Neural cell (in vitro differentiated cells): ENCODE results near the gene BCKDK. TPM values are rescaled to one million over a fixed set of nuclear protein-coding genes. Genes with fewer than 3 reads are reported as not detected.

Experiments used
- H2AFZ ChIP-seq: fragments of 200-600, 300-800 bp; sonication (generic), shearing (Covaris generic); 2 replicates; pipeline ENCODE4 v1.6.0; 2014; ENCODE audit warnings: low read depth, mild to moderate bottlenecking, antibody characterized with exemption, low read length, moderate library complexity
- H3F3A ChIP-seq: fragments of 200-600 bp; shearing (Covaris generic); 2 replicates; pipeline ENCODE4 v1.6.1; 2016; ENCODE audit warnings: mild to moderate bottlenecking, moderate library complexity, mixed read lengths, antibody characterized with exemption, low read length; ENCODE audit not compliant: insufficient read depth, poor library complexity, severe bottlenecking
- H3K27ac ChIP-seq: fragments of 200-600, 300-800 bp; sonication (generic), shearing (Covaris generic); 2 replicates; pipeline ENCODE4 v1.5.1; 2014; ENCODE audit warnings: mild to moderate bottlenecking, low read length, moderate library complexity
- H3K27me3 ChIP-seq: fragments of 300-800, 200-600 bp; sonication (generic), shearing (Covaris generic); 2 replicates; pipeline ENCODE4 v1.6.0; 2014; ENCODE audit warnings: mild to moderate bottlenecking, low read depth, low read length, moderate library complexity; ENCODE audit not compliant: insufficient read depth
- H3K36me3 ChIP-seq: fragments of 300-800, 200-600 bp; sonication (generic), shearing (Covaris generic); 2 replicates; pipeline ENCODE4 v1.5.1; 2014; ENCODE audit warnings: mild to moderate bottlenecking, antibody characterized with exemption, low read length, moderate library complexity; ENCODE audit not compliant: insufficient read depth
- H3K4me2 ChIP-seq: fragments of 300-800, 200-600 bp; sonication (generic), shearing (Covaris generic); 2 replicates; pipeline ENCODE4 v1.6.0; 2014; ENCODE audit warnings: mild to moderate bottlenecking, low read length
- H3K4me3 ChIP-seq: fragments of 300-800, 200-600 bp; sonication (generic), shearing (Covaris generic); 2 replicates; pipeline ENCODE4 v1.5.1; 2014; ENCODE audit warnings: mild to moderate bottlenecking, low read length, moderate library complexity
- H3K79me2 ChIP-seq: fragments of 200-600 bp; shearing (Covaris generic); replicated peaks from 2 replicates; pipeline ENCODE4 v1.6.0; 2014; ENCODE audit warnings: mild to moderate bottlenecking, low read length, moderate library complexity; ENCODE audit not compliant: insufficient read depth
- H3K9ac ChIP-seq: fragments of 300-800, 200-600 bp; sonication (generic), shearing (Covaris generic); 2 replicates; pipeline ENCODE4 v1.6.1; 2016; ENCODE audit warnings: mild to moderate bottlenecking, low read length, mixed read lengths
- H3K9me2 ChIP-seq: fragments of 200-600 bp; shearing (Covaris generic); 2 replicates; pipeline ENCODE4 v1.6.1; 2016; ENCODE audit warnings: mild to moderate bottlenecking, low read length, mixed read lengths; ENCODE audit not compliant: insufficient read depth
- H3K9me3 ChIP-seq: fragments of 200-600, 300-800 bp; sonication (generic), shearing (Covaris generic); 2 replicates; pipeline ENCODE4 v1.6.1; 2016; ENCODE audit warnings: mild to moderate bottlenecking, mixed run types, low read length, moderate library complexity, mixed read lengths
- H4K20me1 ChIP-seq: fragments of 200-600 bp; shearing (Covaris generic); 2 replicates; pipeline ENCODE4 v1.6.1; 2016; ENCODE audit warnings: mild to moderate bottlenecking, mixed run types; ENCODE audit not compliant: insufficient read depth
- CTCF ChIP-seq: fragments of 450-650 bp; IDR thresholded peaks from 2 replicates; pipeline ENCODE4 v1.5.1; 2014; ENCODE audit warnings: antibody characterized with exemption, mild to moderate bottlenecking, moderate library complexity; ENCODE audit not compliant: poor library complexity, severe bottlenecking
- EP300 ChIP-seq: fragments of 450-650 bp; conservative IDR thresholded peaks from 2 replicates; pipeline ENCODE4 v1.6.1; 2014; ENCODE audit warnings: antibody characterized with exemption, mild to moderate bottlenecking, moderate library complexity; ENCODE audit not compliant: poor library complexity, severe bottlenecking
- EZH2 ChIP-seq: fragments of 200-600, 300-800 bp; shearing (Covaris generic), sonication (generic); IDR thresholded peaks from 2 replicates; pipeline ENCODE4 v1.6.1; 2014; ENCODE audit warnings: antibody characterized with exemption, low read length, borderline replicate concordance, mild to moderate bottlenecking; ENCODE audit not compliant: insufficient read depth, poor library complexity, severe bottlenecking
- MXI1 ChIP-seq: fragments of 450-650 bp; conservative IDR thresholded peaks from 2 replicates; pipeline ENCODE4 v1.6.1; 2014; ENCODE audit warnings: antibody characterized with exemption, mild to moderate bottlenecking; ENCODE audit not compliant: poor library complexity, severe bottlenecking
- RAD21 ChIP-seq: fragments of 450-650 bp; conservative IDR thresholded peaks from 2 replicates; pipeline ENCODE4 v1.6.1; 2014; ENCODE audit warnings: antibody characterized with exemption, mild to moderate bottlenecking, moderate library complexity
- SMC3 ChIP-seq: fragments of 450-650 bp; conservative IDR thresholded peaks from 2 replicates; pipeline ENCODE4 v1.6.1; 2014; ENCODE audit warnings: antibody characterized with exemption, mild to moderate bottlenecking, moderate library complexity; ENCODE audit not compliant: poor library complexity
- TAF1 ChIP-seq: IDR thresholded peaks from 2 replicates; pipeline ENCODE4 v1.6.1; 2012; ENCODE audit warnings: low read depth
- polyA plus RNA-seq: library from polyadenylated mRNA; depleted of rRNA; stranded (reverse); fragments of >200 nt; gene quantifications from 2 replicates; pipeline ENCODE4 v1.2.3, GENCODE V29; 2014
- TF ChIP-seq, protein P1 (sequence below): IDR thresholded peaks from 2 replicates; pipeline ENCODE4 v1.6.1; 2012; ENCODE audit warnings: borderline replicate concordance

BCKDK gene
- polyA plus RNA-seq, 1 donor from 2014 or later: 26.8 TPM

GRCh38 chr16:31067342-31067741 lies 40.8 kb upstream of the BCKDK start:
- H3K9me2 ChIP-seq: no peaks in the 10 kb centered on the region
- no peak overlapping the region for H3K4me3 ChIP-seq
- no peak overlapping the region for H2AFZ ChIP-seq
- TF ChIP-seq, protein P1, sequence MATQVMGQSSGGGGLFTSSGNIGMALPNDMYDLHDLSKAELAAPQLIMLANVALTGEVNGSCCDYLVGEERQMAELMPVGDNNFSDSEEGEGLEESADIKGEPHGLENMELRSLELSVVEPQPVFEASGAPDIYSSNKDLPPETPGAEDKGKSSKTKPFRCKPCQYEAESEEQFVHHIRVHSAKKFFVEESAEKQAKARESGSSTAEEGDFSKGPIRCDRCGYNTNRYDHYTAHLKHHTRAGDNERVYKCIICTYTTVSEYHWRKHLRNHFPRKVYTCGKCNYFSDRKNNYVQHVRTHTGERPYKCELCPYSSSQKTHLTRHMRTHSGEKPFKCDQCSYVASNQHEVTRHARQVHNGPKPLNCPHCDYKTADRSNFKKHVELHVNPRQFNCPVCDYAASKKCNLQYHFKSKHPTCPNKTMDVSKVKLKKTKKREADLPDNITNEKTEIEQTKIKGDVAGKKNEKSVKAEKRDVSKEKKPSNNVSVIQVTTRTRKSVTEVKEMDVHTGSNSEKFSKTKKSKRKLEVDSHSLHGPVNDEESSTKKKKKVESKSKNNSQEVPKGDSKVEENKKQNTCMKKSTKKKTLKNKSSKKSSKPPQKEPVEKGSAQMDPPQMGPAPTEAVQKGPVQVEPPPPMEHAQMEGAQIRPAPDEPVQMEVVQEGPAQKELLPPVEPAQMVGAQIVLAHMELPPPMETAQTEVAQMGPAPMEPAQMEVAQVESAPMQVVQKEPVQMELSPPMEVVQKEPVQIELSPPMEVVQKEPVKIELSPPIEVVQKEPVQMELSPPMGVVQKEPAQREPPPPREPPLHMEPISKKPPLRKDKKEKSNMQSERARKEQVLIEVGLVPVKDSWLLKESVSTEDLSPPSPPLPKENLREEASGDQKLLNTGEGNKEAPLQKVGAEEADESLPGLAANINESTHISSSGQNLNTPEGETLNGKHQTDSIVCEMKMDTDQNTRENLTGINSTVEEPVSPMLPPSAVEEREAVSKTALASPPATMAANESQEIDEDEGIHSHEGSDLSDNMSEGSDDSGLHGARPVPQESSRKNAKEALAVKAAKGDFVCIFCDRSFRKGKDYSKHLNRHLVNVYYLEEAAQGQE: no peak
- no peak overlapping the region for H3K4me2 ChIP-seq
- no peaks in the 10 kb centered on the region for H3K27me3 ChIP-seq
- H3K9me3 ChIP-seq: no peaks in the 10 kb centered on the region
- H3F3A ChIP-seq: no peaks in the 10 kb centered on the region
- H4K20me1 ChIP-seq: no peaks in the 10 kb centered on the region
- no peak overlapping the region for H3K27ac ChIP-seq
- H3K36me3 ChIP-seq: peaks cover 7% of the 10 kb centered on the region
- peaks cover 30% of the 10 kb centered on the region for H3K79me2 ChIP-seq
- H3K9ac ChIP-seq: no peak overlapping the region

- peak overlapping the region; percentile 95 for H3K27ac ChIP-seq
- H3F3A ChIP-seq: no peaks in the 10 kb centered on the region
- peaks cover 50% of the 10 kb centered on the region for H3K79me2 ChIP-seq
- peak overlapping the region; percentile 80 for H3K4me2 ChIP-seq
- H3K27me3 ChIP-seq: no peaks in the 10 kb centered on the region
- peak overlapping the region; percentile 96 for H3K9ac ChIP-seq
- no peak for TF ChIP-seq MXI1
- TF ChIP-seq EP300: no peak
- TF ChIP-seq TAF1: no peak
- no peak for TF ChIP-seq SMC3
- TF ChIP-seq, protein P1: no peak
- TF ChIP-seq RAD21: no peak
- no peak for TF ChIP-seq CTCF
- no peak for TF ChIP-seq EZH2
- no peaks in the 10 kb centered on the region for H3K36me3 ChIP-seq
- no peaks in the 10 kb centered on the region for H4K20me1 ChIP-seq
- no peaks in the 10 kb centered on the region for H3K9me3 ChIP-seq
- H3K9me2 ChIP-seq: no peaks in the 10 kb centered on the region
- H3K4me3 ChIP-seq: peak overlapping the region; percentile 77
- H2AFZ ChIP-seq: no peak overlapping the region
These were observed 36.3 kb upstream of the BCKDK start for GRCh38 chr16:31071861-31072260.
